HEK293 (cell line): ENCODE measurements around the gene TPM2.

Experiments used
- ZNF302 ChIP-seq: fragments of 450-650 bp; formaldehyde crosslinking; IDR thresholded peaks from 2 replicates; pipeline ENCODE4 v1.5.1; 2016; ENCODE audit warnings: missing biosample characterization, missing genetic modification characterization, low read depth
- TF ChIP-seq, protein P1 (sequence below): fragments of 450-650 bp; formaldehyde crosslinking; IDR thresholded peaks from 2 replicates; pipeline ENCODE4 v1.5.1; 2016; ENCODE audit warnings: missing biosample characterization, missing genetic modification characterization
- TF ChIP-seq, protein P2 (sequence below): fragments of 450-650 bp; formaldehyde crosslinking; IDR thresholded peaks from 2 replicates; pipeline ENCODE4 v1.5.1; 2016; ENCODE audit warnings: missing biosample characterization, missing genetic modification characterization, low read depth

DNA sequence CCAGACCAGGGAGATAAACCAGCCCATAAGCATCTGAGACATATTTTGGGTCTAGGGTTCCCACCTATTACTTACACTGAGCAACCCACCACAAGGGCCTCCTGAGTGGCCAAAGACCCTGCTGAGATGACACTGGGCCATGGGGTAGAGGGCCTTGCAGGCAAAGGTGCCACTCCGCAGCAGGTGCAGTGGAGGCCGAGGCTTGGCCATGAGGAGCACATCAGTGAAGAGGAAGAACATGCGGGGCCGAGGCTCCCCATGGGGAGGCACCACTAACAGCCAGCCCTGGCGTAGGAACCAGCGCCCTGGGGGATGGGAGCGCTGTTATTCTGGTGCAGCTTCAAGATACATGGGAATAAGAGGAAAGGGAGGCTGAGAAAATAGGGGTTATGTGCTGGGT, 27.3 kb downstream of the TPM2 start:
- no peak for TF ChIP-seq ZNF302 (tag by site-specific recombination)
- TF ChIP-seq, protein P1, sequence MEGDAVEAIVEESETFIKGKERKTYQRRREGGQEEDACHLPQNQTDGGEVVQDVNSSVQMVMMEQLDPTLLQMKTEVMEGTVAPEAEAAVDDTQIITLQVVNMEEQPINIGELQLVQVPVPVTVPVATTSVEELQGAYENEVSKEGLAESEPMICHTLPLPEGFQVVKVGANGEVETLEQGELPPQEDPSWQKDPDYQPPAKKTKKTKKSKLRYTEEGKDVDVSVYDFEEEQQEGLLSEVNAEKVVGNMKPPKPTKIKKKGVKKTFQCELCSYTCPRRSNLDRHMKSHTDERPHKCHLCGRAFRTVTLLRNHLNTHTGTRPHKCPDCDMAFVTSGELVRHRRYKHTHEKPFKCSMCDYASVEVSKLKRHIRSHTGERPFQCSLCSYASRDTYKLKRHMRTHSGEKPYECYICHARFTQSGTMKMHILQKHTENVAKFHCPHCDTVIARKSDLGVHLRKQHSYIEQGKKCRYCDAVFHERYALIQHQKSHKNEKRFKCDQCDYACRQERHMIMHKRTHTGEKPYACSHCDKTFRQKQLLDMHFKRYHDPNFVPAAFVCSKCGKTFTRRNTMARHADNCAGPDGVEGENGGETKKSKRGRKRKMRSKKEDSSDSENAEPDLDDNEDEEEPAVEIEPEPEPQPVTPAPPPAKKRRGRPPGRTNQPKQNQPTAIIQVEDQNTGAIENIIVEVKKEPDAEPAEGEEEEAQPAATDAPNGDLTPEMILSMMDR (tag by site-specific recombination), result no peak
- TF ChIP-seq, protein P2, sequence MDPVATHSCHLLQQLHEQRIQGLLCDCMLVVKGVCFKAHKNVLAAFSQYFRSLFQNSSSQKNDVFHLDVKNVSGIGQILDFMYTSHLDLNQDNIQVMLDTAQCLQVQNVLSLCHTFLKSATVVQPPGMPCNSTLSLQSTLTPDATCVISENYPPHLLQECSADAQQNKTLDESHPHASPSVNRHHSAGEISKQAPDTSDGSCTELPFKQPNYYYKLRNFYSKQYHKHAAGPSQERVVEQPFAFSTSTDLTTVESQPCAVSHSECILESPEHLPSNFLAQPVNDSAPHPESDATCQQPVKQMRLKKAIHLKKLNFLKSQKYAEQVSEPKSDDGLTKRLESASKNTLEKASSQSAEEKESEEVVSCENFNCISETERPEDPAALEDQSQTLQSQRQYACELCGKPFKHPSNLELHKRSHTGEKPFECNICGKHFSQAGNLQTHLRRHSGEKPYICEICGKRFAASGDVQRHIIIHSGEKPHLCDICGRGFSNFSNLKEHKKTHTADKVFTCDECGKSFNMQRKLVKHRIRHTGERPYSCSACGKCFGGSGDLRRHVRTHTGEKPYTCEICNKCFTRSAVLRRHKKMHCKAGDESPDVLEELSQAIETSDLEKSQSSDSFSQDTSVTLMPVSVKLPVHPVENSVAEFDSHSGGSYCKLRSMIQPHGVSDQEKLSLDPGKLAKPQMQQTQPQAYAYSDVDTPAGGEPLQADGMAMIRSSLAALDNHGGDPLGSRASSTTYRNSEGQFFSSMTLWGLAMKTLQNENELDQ (tag by site-specific recombination), result no peak
